ENCODE data around the gene KREMEN1.

DNA sequence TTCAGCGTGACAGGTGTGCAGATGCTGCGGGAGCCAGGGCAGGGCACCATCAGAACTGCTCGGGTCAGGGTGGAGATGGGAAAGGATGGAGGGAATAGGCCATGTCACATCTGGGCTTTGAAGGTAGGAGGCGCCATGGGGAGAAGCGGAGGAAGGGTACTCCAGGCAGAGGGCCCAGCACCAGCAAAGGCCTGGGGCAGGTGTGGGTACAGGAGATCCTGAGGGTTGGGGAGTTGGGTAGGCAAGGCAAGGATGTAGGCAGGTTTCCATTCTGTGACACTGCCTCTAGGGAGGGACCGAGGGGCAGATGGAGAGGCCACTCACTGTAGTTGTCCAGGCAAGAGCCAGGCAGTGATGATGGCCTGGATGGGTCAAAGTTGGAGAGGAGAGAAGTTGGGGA lies 141.4 kb downstream of the KREMEN1 start:
- TF ChIP-seq, protein P1, sequence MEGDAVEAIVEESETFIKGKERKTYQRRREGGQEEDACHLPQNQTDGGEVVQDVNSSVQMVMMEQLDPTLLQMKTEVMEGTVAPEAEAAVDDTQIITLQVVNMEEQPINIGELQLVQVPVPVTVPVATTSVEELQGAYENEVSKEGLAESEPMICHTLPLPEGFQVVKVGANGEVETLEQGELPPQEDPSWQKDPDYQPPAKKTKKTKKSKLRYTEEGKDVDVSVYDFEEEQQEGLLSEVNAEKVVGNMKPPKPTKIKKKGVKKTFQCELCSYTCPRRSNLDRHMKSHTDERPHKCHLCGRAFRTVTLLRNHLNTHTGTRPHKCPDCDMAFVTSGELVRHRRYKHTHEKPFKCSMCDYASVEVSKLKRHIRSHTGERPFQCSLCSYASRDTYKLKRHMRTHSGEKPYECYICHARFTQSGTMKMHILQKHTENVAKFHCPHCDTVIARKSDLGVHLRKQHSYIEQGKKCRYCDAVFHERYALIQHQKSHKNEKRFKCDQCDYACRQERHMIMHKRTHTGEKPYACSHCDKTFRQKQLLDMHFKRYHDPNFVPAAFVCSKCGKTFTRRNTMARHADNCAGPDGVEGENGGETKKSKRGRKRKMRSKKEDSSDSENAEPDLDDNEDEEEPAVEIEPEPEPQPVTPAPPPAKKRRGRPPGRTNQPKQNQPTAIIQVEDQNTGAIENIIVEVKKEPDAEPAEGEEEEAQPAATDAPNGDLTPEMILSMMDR (IDR thresholded peaks at IDR 0.05), result no peak
- TF ChIP-seq POLR2A (IDR thresholded peaks at IDR 0.05), result no peak
